ENCODE measurements around the gene TMX3.

Gene TMX3

GRCh38 chr18:68725346-68725745, 10.4 kb upstream of the TMX3 start:
- TF ChIP-seq GATA3 (IDR thresholded peaks at IDR 0.05; ENCODE audit: low read depth, low read length) (no peak), GATA2 (IDR thresholded peaks at IDR 0.05; ENCODE audit: low read depth, low read length) (no peak)

GRCh38 chr18:68724021-68724420, 9.1 kb upstream of the TMX3 start:
- TF ChIP-seq GATA3 (IDR thresholded peaks at IDR 0.05; ENCODE audit: low read depth, low read length) (no peak), GATA2 (IDR thresholded peaks at IDR 0.05; ENCODE audit: low read depth, low read length) (no peak)

GRCh38 chr18:68723539-68723938, 8.6 kb upstream of the TMX3 start:
- TF ChIP-seq GATA3 (IDR thresholded peaks at IDR 0.05; ENCODE audit: low read depth, low read length), result no peak
- TF ChIP-seq GATA2 (IDR thresholded peaks at IDR 0.05; ENCODE audit: low read depth, low read length), result no peak

- no peak for TF ChIP-seq GATA2 (IDR thresholded peaks at IDR 0.05; ENCODE audit: low read depth, low read length)
Observed at GRCh38 chr18:68722821-68723220, 7.9 kb upstream of the TMX3 start.

- TF ChIP-seq GATA3 (IDR thresholded peaks at IDR 0.05; ENCODE audit: low read depth, low read length) (no peak), GATA2 (IDR thresholded peaks at IDR 0.05; ENCODE audit: low read depth, low read length) (no peak)
Observed at GRCh38 chr18:68721681-68722583, 7.0 kb upstream of the TMX3 start.

- TF ChIP-seq GATA3 (IDR thresholded peaks at IDR 0.05; ENCODE audit: low read depth, low read length), result no peak
- no peak for TF ChIP-seq GATA2 (IDR thresholded peaks at IDR 0.05; ENCODE audit: low read depth, low read length)
Observed at GRCh38 chr18:68714366-68714711, 569 bp downstream of the TMX3 start.

GRCh38 chr18:68713796-68714195, 1.1 kb downstream of the TMX3 start:
- TF ChIP-seq GATA3 (IDR thresholded peaks at IDR 0.05; ENCODE audit: low read depth, low read length) (no peak), GATA2 (IDR thresholded peaks at IDR 0.05; ENCODE audit: low read depth, low read length) (no peak)

- no peak for TF ChIP-seq GATA3 (IDR thresholded peaks at IDR 0.05; ENCODE audit: low read depth, low read length)
- TF ChIP-seq GATA2 (IDR thresholded peaks at IDR 0.05; ENCODE audit: low read depth, low read length), result no peak
Observed at GRCh38 chr18:68713131-68713530, 1.8 kb downstream of the TMX3 start.

- no peak for TF ChIP-seq GATA2 (IDR thresholded peaks at IDR 0.05; ENCODE audit: low read depth, low read length)
- no peak for TF ChIP-seq GATA3 (IDR thresholded peaks at IDR 0.05; ENCODE audit: low read depth, low read length)
Observed at GRCh38 chr18:68707646-68708045, 7.3 kb downstream of the TMX3 start.

- TF ChIP-seq GATA2 (IDR thresholded peaks at IDR 0.05; ENCODE audit: low read depth, low read length) (no peak), GATA3 (IDR thresholded peaks at IDR 0.05; ENCODE audit: low read depth, low read length) (no peak)
Observed at GRCh38 chr18:68705119-68705518, 9.8 kb downstream of the TMX3 start.

GRCh38 chr18:68703326-68703725, 11.6 kb downstream of the TMX3 start:
- no peak for TF ChIP-seq GATA3 (IDR thresholded peaks at IDR 0.05; ENCODE audit: low read depth, low read length)
- no peak for TF ChIP-seq GATA2 (IDR thresholded peaks at IDR 0.05; ENCODE audit: low read depth, low read length)

GRCh38 chr18:68701353-68701752, 13.6 kb downstream of the TMX3 start:
- TF ChIP-seq GATA2 (IDR thresholded peaks at IDR 0.05; ENCODE audit: low read depth, low read length), result no peak
- no peak for TF ChIP-seq GATA3 (IDR thresholded peaks at IDR 0.05; ENCODE audit: low read depth, low read length)

GRCh38 chr18:68699043-68699442, 15.9 kb downstream of the TMX3 start:
- no peak for TF ChIP-seq GATA3 (IDR thresholded peaks at IDR 0.05; ENCODE audit: low read depth, low read length)
- no peak for TF ChIP-seq GATA2 (IDR thresholded peaks at IDR 0.05; ENCODE audit: low read depth, low read length)

GRCh38 chr18:68696937-68697336, 18.0 kb downstream of the TMX3 start:
- TF ChIP-seq GATA2 (IDR thresholded peaks at IDR 0.05; ENCODE audit: low read depth, low read length), result no peak
- TF ChIP-seq GATA3 (IDR thresholded peaks at IDR 0.05; ENCODE audit: low read depth, low read length), result no peak

GRCh38 chr18:68694316-68694715, 20.6 kb downstream of the TMX3 start:
- no peak for TF ChIP-seq GATA3 (IDR thresholded peaks at IDR 0.05; ENCODE audit: low read depth, low read length)
- no peak for TF ChIP-seq GATA2 (IDR thresholded peaks at IDR 0.05; ENCODE audit: low read depth, low read length)
